Neural cell (in vitro differentiated cells): ENCODE results near the gene UBL3. TPM values are rescaled to one million over a fixed set of nuclear protein-coding genes. Genes with fewer than 3 reads are reported as not detected.

Experiments
- H2AFZ ChIP-seq: fragments of 200-600, 300-800 bp; sonication (generic), shearing (Covaris generic); 2 replicates; pipeline ENCODE4 v1.6.0; 2014; ENCODE audit warnings: low read depth, mild to moderate bottlenecking, antibody characterized with exemption, low read length, moderate library complexity
- H3F3A ChIP-seq: fragments of 200-600 bp; shearing (Covaris generic); 2 replicates; pipeline ENCODE4 v1.6.1; 2016; ENCODE audit warnings: mild to moderate bottlenecking, moderate library complexity, mixed read lengths, antibody characterized with exemption, low read length; ENCODE audit not compliant: insufficient read depth, poor library complexity, severe bottlenecking
- H3K27ac ChIP-seq: fragments of 200-600, 300-800 bp; sonication (generic), shearing (Covaris generic); 2 replicates; pipeline ENCODE4 v1.5.1; 2014; ENCODE audit warnings: mild to moderate bottlenecking, low read length, moderate library complexity
- H3K27me3 ChIP-seq: fragments of 300-800, 200-600 bp; sonication (generic), shearing (Covaris generic); 2 replicates; pipeline ENCODE4 v1.6.0; 2014; ENCODE audit warnings: mild to moderate bottlenecking, low read depth, low read length, moderate library complexity; ENCODE audit not compliant: insufficient read depth
- H3K36me3 ChIP-seq: fragments of 300-800, 200-600 bp; sonication (generic), shearing (Covaris generic); 2 replicates; pipeline ENCODE4 v1.5.1; 2014; ENCODE audit warnings: mild to moderate bottlenecking, antibody characterized with exemption, low read length, moderate library complexity; ENCODE audit not compliant: insufficient read depth
- H3K4me2 ChIP-seq: fragments of 300-800, 200-600 bp; sonication (generic), shearing (Covaris generic); 2 replicates; pipeline ENCODE4 v1.6.0; 2014; ENCODE audit warnings: mild to moderate bottlenecking, low read length
- H3K4me3 ChIP-seq: fragments of 300-800, 200-600 bp; sonication (generic), shearing (Covaris generic); 2 replicates; pipeline ENCODE4 v1.5.1; 2014; ENCODE audit warnings: mild to moderate bottlenecking, low read length, moderate library complexity
- H3K79me2 ChIP-seq: fragments of 200-600 bp; shearing (Covaris generic); replicated peaks from 2 replicates; pipeline ENCODE4 v1.6.0; 2014; ENCODE audit warnings: mild to moderate bottlenecking, low read length, moderate library complexity; ENCODE audit not compliant: insufficient read depth
- H3K9ac ChIP-seq: fragments of 300-800, 200-600 bp; sonication (generic), shearing (Covaris generic); 2 replicates; pipeline ENCODE4 v1.6.1; 2016; ENCODE audit warnings: mild to moderate bottlenecking, low read length, mixed read lengths
- H3K9me2 ChIP-seq: fragments of 200-600 bp; shearing (Covaris generic); 2 replicates; pipeline ENCODE4 v1.6.1; 2016; ENCODE audit warnings: mild to moderate bottlenecking, low read length, mixed read lengths; ENCODE audit not compliant: insufficient read depth
- H3K9me3 ChIP-seq: fragments of 200-600, 300-800 bp; sonication (generic), shearing (Covaris generic); 2 replicates; pipeline ENCODE4 v1.6.1; 2016; ENCODE audit warnings: mild to moderate bottlenecking, mixed run types, low read length, moderate library complexity, mixed read lengths
- H4K20me1 ChIP-seq: fragments of 200-600 bp; shearing (Covaris generic); 2 replicates; pipeline ENCODE4 v1.6.1; 2016; ENCODE audit warnings: mild to moderate bottlenecking, mixed run types; ENCODE audit not compliant: insufficient read depth
- EP300 ChIP-seq: fragments of 450-650 bp; conservative IDR thresholded peaks from 2 replicates; pipeline ENCODE4 v1.6.1; 2014; ENCODE audit warnings: antibody characterized with exemption, mild to moderate bottlenecking, moderate library complexity; ENCODE audit not compliant: poor library complexity, severe bottlenecking
- EZH2 ChIP-seq: fragments of 200-600, 300-800 bp; shearing (Covaris generic), sonication (generic); IDR thresholded peaks from 2 replicates; pipeline ENCODE4 v1.6.1; 2014; ENCODE audit warnings: antibody characterized with exemption, low read length, borderline replicate concordance, mild to moderate bottlenecking; ENCODE audit not compliant: insufficient read depth, poor library complexity, severe bottlenecking
- MXI1 ChIP-seq: fragments of 450-650 bp; conservative IDR thresholded peaks from 2 replicates; pipeline ENCODE4 v1.6.1; 2014; ENCODE audit warnings: antibody characterized with exemption, mild to moderate bottlenecking; ENCODE audit not compliant: poor library complexity, severe bottlenecking
- POLR2AphosphoS5 ChIP-seq: IDR thresholded peaks from 2 replicates; pipeline ENCODE4 v1.6.1; 2012
- RAD21 ChIP-seq: fragments of 450-650 bp; conservative IDR thresholded peaks from 2 replicates; pipeline ENCODE4 v1.6.1; 2014; ENCODE audit warnings: antibody characterized with exemption, mild to moderate bottlenecking, moderate library complexity
- SMC3 ChIP-seq: fragments of 450-650 bp; conservative IDR thresholded peaks from 2 replicates; pipeline ENCODE4 v1.6.1; 2014; ENCODE audit warnings: antibody characterized with exemption, mild to moderate bottlenecking, moderate library complexity; ENCODE audit not compliant: poor library complexity
- TAF1 ChIP-seq: IDR thresholded peaks from 2 replicates; pipeline ENCODE4 v1.6.1; 2012; ENCODE audit warnings: low read depth
- polyA plus RNA-seq: library from polyadenylated mRNA; depleted of rRNA; stranded (reverse); fragments of >200 nt; gene quantifications from 2 replicates; pipeline ENCODE4 v1.2.3, GENCODE V29; 2014
- TF ChIP-seq, protein P1 (sequence below): IDR thresholded peaks from 2 replicates; pipeline ENCODE4 v1.6.1; 2012; ENCODE audit warnings: borderline replicate concordance
- TF ChIP-seq, protein P2 (sequence below): fragments of 450-650 bp; IDR thresholded peaks from 2 replicates; pipeline ENCODE4 v1.5.1; 2014; ENCODE audit warnings: antibody characterized with exemption, mild to moderate bottlenecking, moderate library complexity; ENCODE audit not compliant: poor library complexity, severe bottlenecking

The UBL3 gene
- polyA plus RNA-seq, 1 donor from 2014 or later = 35.8 TPM

DNA sequence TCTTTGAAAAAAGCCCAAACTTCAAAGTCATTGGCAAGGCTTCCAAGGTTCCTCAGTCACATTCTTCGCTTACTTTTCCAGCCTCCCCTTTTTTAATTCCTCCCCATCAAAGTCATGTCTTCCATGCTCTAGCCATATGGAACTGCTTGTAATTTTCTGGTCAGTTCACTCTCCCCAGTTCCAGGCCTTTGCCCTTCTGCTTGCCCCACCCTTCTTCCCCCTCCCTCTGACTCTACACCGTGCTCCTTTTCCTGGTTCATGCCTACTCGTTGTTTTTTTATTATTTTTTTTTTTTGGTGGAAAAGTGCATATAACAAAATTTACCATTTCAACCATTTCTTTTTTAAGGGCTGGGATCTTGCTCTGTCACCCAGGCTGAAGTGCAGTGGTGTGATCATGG is 102.3 kb downstream of the UBL3 start:
- Histone ChIP-seq H3K4me2 (no peak overlapping the region), H3K9me2 (no peaks in the 10 kb centered on the region), H3K27me3 (no peaks in the 10 kb centered on the region), H3K79me2 (no peaks in the 10 kb centered on the region), H3K9ac (no peak overlapping the region), H2AFZ (no peak overlapping the region), H3K9me3 (no peaks in the 10 kb centered on the region), H3K27ac (no peak overlapping the region), H4K20me1 (no peaks in the 10 kb centered on the region), H3K4me3 (no peak overlapping the region), H3F3A (no peaks in the 10 kb centered on the region), H3K36me3 (no peaks in the 10 kb centered on the region)
- TF ChIP-seq MXI1 (no peak), RAD21 (no peak), EP300 (no peak), TAF1 (no peak), SMC3 (no peak), EZH2 (no peak), POLR2AphosphoS5 (no peak)
- TF ChIP-seq, protein P1, sequence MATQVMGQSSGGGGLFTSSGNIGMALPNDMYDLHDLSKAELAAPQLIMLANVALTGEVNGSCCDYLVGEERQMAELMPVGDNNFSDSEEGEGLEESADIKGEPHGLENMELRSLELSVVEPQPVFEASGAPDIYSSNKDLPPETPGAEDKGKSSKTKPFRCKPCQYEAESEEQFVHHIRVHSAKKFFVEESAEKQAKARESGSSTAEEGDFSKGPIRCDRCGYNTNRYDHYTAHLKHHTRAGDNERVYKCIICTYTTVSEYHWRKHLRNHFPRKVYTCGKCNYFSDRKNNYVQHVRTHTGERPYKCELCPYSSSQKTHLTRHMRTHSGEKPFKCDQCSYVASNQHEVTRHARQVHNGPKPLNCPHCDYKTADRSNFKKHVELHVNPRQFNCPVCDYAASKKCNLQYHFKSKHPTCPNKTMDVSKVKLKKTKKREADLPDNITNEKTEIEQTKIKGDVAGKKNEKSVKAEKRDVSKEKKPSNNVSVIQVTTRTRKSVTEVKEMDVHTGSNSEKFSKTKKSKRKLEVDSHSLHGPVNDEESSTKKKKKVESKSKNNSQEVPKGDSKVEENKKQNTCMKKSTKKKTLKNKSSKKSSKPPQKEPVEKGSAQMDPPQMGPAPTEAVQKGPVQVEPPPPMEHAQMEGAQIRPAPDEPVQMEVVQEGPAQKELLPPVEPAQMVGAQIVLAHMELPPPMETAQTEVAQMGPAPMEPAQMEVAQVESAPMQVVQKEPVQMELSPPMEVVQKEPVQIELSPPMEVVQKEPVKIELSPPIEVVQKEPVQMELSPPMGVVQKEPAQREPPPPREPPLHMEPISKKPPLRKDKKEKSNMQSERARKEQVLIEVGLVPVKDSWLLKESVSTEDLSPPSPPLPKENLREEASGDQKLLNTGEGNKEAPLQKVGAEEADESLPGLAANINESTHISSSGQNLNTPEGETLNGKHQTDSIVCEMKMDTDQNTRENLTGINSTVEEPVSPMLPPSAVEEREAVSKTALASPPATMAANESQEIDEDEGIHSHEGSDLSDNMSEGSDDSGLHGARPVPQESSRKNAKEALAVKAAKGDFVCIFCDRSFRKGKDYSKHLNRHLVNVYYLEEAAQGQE = no peak
- TF ChIP-seq, protein P2, sequence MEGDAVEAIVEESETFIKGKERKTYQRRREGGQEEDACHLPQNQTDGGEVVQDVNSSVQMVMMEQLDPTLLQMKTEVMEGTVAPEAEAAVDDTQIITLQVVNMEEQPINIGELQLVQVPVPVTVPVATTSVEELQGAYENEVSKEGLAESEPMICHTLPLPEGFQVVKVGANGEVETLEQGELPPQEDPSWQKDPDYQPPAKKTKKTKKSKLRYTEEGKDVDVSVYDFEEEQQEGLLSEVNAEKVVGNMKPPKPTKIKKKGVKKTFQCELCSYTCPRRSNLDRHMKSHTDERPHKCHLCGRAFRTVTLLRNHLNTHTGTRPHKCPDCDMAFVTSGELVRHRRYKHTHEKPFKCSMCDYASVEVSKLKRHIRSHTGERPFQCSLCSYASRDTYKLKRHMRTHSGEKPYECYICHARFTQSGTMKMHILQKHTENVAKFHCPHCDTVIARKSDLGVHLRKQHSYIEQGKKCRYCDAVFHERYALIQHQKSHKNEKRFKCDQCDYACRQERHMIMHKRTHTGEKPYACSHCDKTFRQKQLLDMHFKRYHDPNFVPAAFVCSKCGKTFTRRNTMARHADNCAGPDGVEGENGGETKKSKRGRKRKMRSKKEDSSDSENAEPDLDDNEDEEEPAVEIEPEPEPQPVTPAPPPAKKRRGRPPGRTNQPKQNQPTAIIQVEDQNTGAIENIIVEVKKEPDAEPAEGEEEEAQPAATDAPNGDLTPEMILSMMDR = no peak

DNA sequence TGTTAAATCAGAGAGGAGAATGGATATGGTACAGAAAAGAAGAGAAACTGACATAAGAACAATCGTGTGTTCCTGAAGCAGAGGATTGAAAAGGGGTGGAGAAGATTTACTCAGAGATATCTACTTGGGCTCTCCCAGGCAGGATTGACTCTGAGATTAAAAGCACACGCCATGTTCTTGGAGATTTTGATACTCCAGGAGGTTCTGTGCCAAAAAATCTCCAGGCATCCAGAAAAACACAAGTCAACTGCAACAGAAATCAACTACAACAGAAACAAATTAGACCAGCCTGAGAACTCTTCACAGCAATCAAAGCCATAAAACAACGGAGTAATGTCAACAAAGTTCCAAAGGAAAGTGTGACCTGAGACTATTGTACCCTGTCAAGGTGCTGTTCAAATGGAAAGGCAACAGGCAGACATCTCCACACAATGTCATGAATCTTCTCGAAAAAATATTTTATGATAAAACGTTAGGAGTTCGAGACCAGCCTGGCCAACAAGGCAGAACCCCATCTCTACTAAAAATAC is 104.2 kb downstream of the UBL3 start:
- H3K4me2 ChIP-seq = no peak overlapping the region
- no peak overlapping the region for H2AFZ ChIP-seq
- H3K9me2 ChIP-seq = no peaks in the 10 kb centered on the region
- TF ChIP-seq POLR2AphosphoS5 (no peak), TAF1 (no peak), MXI1 (no peak), EP300 (no peak), EZH2 (no peak), SMC3 (no peak), RAD21 (no peak)
- TF ChIP-seq, protein P2 = no peak
- TF ChIP-seq, protein P1 = no peak
- H3K9me3 ChIP-seq = no peaks in the 10 kb centered on the region
- H3K27ac ChIP-seq = no peak overlapping the region
- no peaks in the 10 kb centered on the region for H3F3A ChIP-seq
- H3K4me3 ChIP-seq = no peak overlapping the region
- H4K20me1 ChIP-seq = no peaks in the 10 kb centered on the region
- no peaks in the 10 kb centered on the region for H3K27me3 ChIP-seq
- H3K79me2 ChIP-seq = no peaks in the 10 kb centered on the region
- no peaks in the 10 kb centered on the region for H3K36me3 ChIP-seq
- no peak overlapping the region for H3K9ac ChIP-seq
